ENCODE data around the gene NT5DC2. TPM values are rescaled to one million over a fixed set of nuclear protein-coding genes. Genes with fewer than 3 reads are reported as not detected.
A peak's percentile ranks its signal among the peaks of the same experiment; 100 is the strongest.

The NT5DC2 gene
- total and polyA plus RNA-seq, 10 of the 15 experiments (the other 5 are each of a cell fraction or from before 2014, with no cell fraction given), result 21.6 to 135 (median 66.8) TPM

DNA sequence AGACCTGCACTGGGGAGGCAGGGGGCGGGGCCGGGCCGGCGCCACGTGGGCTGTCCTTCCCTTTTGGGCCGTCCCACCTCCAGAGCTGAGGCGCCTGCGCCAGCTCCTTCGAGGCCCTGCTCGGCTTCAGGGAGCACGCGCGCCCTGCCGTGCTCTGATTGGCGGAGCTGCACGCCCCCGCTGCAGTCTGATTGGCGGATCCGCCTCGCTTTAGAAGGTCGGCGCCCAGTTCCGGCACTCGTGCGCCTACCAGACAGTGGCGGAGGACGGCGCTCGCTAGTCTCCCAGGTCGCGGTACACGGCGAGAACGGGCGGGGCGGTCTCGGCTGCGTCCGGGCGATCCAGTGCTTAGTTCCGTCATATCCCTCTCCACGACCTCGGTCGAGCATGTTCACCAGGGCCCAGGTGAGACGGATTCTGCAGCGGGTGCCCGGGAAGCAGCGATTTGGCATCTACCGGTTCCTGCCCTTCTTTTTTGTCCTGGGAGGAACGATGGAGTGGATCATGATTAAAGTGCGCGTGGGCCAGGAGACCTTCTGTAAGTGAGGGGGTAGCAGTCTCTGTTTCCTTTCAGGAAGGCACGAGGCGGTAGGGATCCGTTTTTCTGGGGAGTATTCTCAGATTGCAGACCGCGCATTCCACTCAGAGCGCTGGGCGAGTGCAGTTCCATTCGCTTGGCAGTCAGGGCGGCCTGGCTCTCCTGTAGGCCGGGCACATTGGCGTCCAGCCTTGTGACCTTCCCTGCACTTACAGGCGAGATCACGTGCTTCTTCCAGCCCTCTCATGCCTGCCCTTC, 2.9 kb upstream of the NT5DC2 start, which contains the start of gene UQCC5 (continued):
- TF ChIP-seq, protein P1, sequence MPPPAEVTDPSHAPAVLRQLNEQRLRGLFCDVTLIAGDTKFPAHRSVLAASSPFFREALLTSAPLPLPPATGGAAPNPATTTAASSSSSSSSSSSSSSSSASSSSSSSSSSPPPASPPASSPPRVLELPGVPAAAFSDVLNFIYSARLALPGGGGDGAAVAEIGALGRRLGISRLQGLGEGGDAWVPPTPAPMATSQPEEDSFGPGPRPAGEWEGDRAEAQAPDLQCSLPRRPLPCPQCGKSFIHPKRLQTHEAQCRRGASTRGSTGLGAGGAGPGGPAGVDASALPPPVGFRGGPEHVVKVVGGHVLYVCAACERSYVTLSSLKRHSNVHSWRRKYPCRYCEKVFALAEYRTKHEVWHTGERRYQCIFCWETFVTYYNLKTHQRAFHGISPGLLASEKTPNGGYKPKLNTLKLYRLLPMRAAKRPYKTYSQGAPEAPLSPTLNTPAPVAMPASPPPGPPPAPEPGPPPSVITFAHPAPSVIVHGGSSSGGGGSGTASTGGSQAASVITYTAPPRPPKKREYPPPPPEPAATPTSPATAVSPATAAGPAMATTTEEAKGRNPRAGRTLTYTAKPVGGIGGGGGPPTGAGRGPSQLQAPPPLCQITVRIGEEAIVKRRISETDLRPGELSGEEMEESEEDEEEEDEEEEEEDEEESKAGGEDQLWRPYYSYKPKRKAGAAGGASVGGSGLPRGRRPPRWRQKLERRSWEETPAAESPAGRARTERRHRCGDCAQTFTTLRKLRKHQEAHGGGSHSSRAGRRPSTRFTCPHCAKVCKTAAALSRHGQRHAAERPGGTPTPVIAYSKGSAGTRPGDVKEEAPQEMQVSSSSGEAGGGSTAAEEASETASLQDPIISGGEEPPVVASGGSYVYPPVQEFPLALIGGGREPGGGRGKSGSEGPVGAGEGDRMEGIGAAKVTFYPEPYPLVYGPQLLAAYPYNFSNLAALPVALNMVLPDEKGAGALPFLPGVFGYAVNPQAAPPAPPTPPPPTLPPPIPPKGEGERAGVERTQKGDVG (CRISPR knock-in tag; IDR thresholded peaks at IDR 0.05), result no peak
- peak; percentile 95 for TF ChIP-seq TAF1 (IDR thresholded peaks at IDR 0.05; ENCODE audit: borderline replicate concordance, low read depth, low read length)
- TF ChIP-seq RAD51 (IDR thresholded peaks at IDR 0.05), result peak; percentile 85
- TF ChIP-seq, protein P2, sequence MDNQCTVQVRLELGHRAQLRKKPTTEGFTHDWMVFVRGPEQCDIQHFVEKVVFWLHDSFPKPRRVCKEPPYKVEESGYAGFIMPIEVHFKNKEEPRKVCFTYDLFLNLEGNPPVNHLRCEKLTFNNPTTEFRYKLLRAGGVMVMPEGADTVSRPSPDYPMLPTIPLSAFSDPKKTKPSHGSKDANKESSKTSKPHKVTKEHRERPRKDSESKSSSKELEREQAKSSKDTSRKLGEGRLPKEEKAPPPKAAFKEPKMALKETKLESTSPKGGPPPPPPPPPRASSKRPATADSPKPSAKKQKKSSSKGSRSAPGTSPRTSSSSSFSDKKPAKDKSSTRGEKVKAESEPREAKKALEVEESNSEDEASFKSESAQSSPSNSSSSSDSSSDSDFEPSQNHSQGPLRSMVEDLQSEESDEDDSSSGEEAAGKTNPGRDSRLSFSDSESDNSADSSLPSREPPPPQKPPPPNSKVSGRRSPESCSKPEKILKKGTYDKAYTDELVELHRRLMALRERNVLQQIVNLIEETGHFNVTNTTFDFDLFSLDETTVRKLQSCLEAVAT (IDR thresholded peaks at IDR 0.05), result peak; percentile 90
- peak; percentile 85; the same call in 1 of the 2 replicates for TF ChIP-seq TCF3 (IDR thresholded peaks at IDR 0.05; ENCODE audit: borderline replicate concordance, insufficient read depth, low read depth, low read length)
- peak; percentile 85 for TF ChIP-seq MXI1 (IDR thresholded peaks at IDR 0.05; ENCODE audit: low read depth, low read length)
- no peak for TF ChIP-seq GABPA (IDR thresholded peaks at IDR 0.05; ENCODE audit: low read depth)
- TF ChIP-seq, protein P3, sequence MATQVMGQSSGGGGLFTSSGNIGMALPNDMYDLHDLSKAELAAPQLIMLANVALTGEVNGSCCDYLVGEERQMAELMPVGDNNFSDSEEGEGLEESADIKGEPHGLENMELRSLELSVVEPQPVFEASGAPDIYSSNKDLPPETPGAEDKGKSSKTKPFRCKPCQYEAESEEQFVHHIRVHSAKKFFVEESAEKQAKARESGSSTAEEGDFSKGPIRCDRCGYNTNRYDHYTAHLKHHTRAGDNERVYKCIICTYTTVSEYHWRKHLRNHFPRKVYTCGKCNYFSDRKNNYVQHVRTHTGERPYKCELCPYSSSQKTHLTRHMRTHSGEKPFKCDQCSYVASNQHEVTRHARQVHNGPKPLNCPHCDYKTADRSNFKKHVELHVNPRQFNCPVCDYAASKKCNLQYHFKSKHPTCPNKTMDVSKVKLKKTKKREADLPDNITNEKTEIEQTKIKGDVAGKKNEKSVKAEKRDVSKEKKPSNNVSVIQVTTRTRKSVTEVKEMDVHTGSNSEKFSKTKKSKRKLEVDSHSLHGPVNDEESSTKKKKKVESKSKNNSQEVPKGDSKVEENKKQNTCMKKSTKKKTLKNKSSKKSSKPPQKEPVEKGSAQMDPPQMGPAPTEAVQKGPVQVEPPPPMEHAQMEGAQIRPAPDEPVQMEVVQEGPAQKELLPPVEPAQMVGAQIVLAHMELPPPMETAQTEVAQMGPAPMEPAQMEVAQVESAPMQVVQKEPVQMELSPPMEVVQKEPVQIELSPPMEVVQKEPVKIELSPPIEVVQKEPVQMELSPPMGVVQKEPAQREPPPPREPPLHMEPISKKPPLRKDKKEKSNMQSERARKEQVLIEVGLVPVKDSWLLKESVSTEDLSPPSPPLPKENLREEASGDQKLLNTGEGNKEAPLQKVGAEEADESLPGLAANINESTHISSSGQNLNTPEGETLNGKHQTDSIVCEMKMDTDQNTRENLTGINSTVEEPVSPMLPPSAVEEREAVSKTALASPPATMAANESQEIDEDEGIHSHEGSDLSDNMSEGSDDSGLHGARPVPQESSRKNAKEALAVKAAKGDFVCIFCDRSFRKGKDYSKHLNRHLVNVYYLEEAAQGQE (IDR thresholded peaks at IDR 0.05; ENCODE audit: low read depth, low read length), result no peak
- TF ChIP-seq HCFC1 (IDR thresholded peaks at IDR 0.05; ENCODE audit: low read length), result peak; percentile 10; the same call in 1 of the 2 replicates
- peak; percentile 94; the same call in 1 of the 2 replicates for TF ChIP-seq PML (IDR thresholded peaks at IDR 0.05; ENCODE audit: low read length)
- no peak for TF ChIP-seq KDM1A (IDR thresholded peaks at IDR 0.05; ENCODE audit: borderline replicate concordance)
- no peak for TF ChIP-seq ETV6 (conservative IDR thresholded peaks at IDR 0.05 in 1 of 2, IDR thresholded peaks at IDR 0.05 in 1 of 2; ENCODE audit: borderline replicate concordance in 1 of 2, low read depth in 1 of 2)
- TF ChIP-seq SUPT20H (IDR thresholded peaks at IDR 0.05; ENCODE audit: borderline replicate concordance, control insufficient read depth, low read depth, low read length), result no peak
- TF ChIP-seq TCF7 (IDR thresholded peaks at IDR 0.05; ENCODE audit: borderline replicate concordance), result no peak
- peak; percentile 88 for TF ChIP-seq CBFB (IDR thresholded peaks at IDR 0.05; ENCODE audit: low read depth)
- TF ChIP-seq CREM (IDR thresholded peaks at IDR 0.05; ENCODE audit: low read depth), result peak; percentile 55; the same call in 1 of the 2 replicates
- TF ChIP-seq, protein P4, sequence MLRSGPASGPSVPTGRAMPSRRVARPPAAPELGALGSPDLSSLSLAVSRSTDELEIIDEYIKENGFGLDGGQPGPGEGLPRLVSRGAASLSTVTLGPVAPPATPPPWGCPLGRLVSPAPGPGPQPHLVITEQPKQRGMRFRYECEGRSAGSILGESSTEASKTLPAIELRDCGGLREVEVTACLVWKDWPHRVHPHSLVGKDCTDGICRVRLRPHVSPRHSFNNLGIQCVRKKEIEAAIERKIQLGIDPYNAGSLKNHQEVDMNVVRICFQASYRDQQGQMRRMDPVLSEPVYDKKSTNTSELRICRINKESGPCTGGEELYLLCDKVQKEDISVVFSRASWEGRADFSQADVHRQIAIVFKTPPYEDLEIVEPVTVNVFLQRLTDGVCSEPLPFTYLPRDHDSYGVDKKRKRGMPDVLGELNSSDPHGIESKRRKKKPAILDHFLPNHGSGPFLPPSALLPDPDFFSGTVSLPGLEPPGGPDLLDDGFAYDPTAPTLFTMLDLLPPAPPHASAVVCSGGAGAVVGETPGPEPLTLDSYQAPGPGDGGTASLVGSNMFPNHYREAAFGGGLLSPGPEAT (IDR thresholded peaks at IDR 0.05; ENCODE audit: low read depth), result peak; percentile 58; the same call in 1 of the 2 replicates
- TF ChIP-seq PAX5 (IDR thresholded peaks at IDR 0.05; ENCODE audit: borderline replicate concordance, low read depth, low read length), result peak; percentile 33; the same call in 1 of the 2 replicates
- TF ChIP-seq, protein P5, sequence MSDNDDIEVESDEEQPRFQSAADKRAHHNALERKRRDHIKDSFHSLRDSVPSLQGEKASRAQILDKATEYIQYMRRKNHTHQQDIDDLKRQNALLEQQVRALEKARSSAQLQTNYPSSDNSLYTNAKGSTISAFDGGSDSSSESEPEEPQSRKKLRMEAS (IDR thresholded peaks at IDR 0.05; ENCODE audit: low read depth, low read length), result peak; percentile 69; the same call in 1 of the 2 replicates
